ENCODE data around the gene ITGB7. TPM values are rescaled to one million over a fixed set of nuclear protein-coding genes. Genes with fewer than 3 reads are reported as not detected.

ITGB7 gene
- 1.4 TPM for total RNA-seq
- long read RNA-seq, partial matches to known transcripts: 2 of 5 reads
- long read RNA-seq, other reads (novel, unspliced or antisense): 3 of 5 reads

- intact Hi-C loops (cut with DNase I): no loop called here
- no peak for DNase-seq (ENCODE audit: low spot score)
Observed at GRCh38 chr12:53207042-53207441, at the start of gene ITGB7. Gene ITGB7, minus strand, starts transcription at chr12:53207251. Its CDS starts 6,808 bp downstream, at chr12:53200443.

GRCh38 chr12:53255996-53256395 lies 48.9 kb upstream of the ITGB7 start:
- DNase-seq (ENCODE audit: low spot score): no peak
- intact Hi-C loops (cut with DNase I): no loop called here

GRCh38 chr12:53254816-53255545 lies 47.9 kb upstream of the ITGB7 start:
- no peak for DNase-seq (ENCODE audit: low spot score)
- intact Hi-C loops (cut with DNase I): loop anchor here (5.0 kb wide), 1 partner anchor 32 kb away; no protein-coding TSS in a partner anchor

- no peak for DNase-seq (ENCODE audit: low spot score)
- intact Hi-C loops (cut with DNase I): loop anchor here (5.0 kb wide), 1 partner anchor 34 kb away; no protein-coding TSS in a partner anchor
Observed at GRCh38 chr12:53253298-53253697, 46.2 kb upstream of the ITGB7 start.

- intact Hi-C loops (cut with DNase I): loop anchor here (5.0 kb wide), 1 partner anchor 35 kb away; no protein-coding TSS in a partner anchor
- no peak for DNase-seq (ENCODE audit: low spot score)
Observed at GRCh38 chr12:53252349-53252916, 45.4 kb upstream of the ITGB7 start.

GRCh38 chr12:53251477-53252348 lies 44.7 kb upstream of the ITGB7 start:
- peak; percentile 91 for DNase-seq (ENCODE audit: low spot score)
- intact Hi-C loops (cut with DNase I): loop anchor here (2.0 to 5.0 kb wide), 2 partner anchors 31 to 36 kb away; no protein-coding TSS in a partner anchor

- DNase-seq (ENCODE audit: low spot score): no peak
- intact Hi-C loops (cut with DNase I): no loop called here
Observed at GRCh38 chr12:53245286-53245685, 38.2 kb upstream of the ITGB7 start.

- intact Hi-C loops (cut with DNase I): no loop called here
- DNase-seq (ENCODE audit: low spot score): no peak
Observed at GRCh38 chr12:53244337-53244736, 37.3 kb upstream of the ITGB7 start.

- no peak for DNase-seq (ENCODE audit: low spot score)
- intact Hi-C loops (cut with DNase I): no loop called here
Observed at GRCh38 chr12:53241623-53242412, 34.8 kb upstream of the ITGB7 start.

- intact Hi-C loops (cut with DNase I): no loop called here
- DNase-seq (ENCODE audit: low spot score): no peak
Observed at GRCh38 chr12:53239643-53240258, 32.7 kb upstream of the ITGB7 start.

- intact Hi-C loops (cut with DNase I): no loop called here
- DNase-seq (ENCODE audit: low spot score): no peak
Observed at GRCh38 chr12:53236443-53237111, 29.5 kb upstream of the ITGB7 start.

GRCh38 chr12:53235742-53236442 lies 28.8 kb upstream of the ITGB7 start:
- DNase-seq (ENCODE audit: low spot score): no peak
- intact Hi-C loops (cut with DNase I): no loop called here

- no peak for DNase-seq (ENCODE audit: low spot score)
- intact Hi-C loops (cut with DNase I): no loop called here
Observed at GRCh38 chr12:53235164-53235563, 28.1 kb upstream of the ITGB7 start.

GRCh38 chr12:53234271-53234914 lies 27.3 kb upstream of the ITGB7 start:
- intact Hi-C loops (cut with DNase I): no loop called here
- DNase-seq (ENCODE audit: low spot score): no peak

- intact Hi-C loops (cut with DNase I): no loop called here
- no peak for DNase-seq (ENCODE audit: low spot score)
Observed at GRCh38 chr12:53233671-53234121, 26.6 kb upstream of the ITGB7 start.

GRCh38 chr12:53232646-53233461 lies 25.8 kb upstream of the ITGB7 start:
- intact Hi-C loops (cut with DNase I): no loop called here
- DNase-seq (ENCODE audit: low spot score): no peak
